ENCODE results near the gene DCANP1.

Gene DCANP1

DNA sequence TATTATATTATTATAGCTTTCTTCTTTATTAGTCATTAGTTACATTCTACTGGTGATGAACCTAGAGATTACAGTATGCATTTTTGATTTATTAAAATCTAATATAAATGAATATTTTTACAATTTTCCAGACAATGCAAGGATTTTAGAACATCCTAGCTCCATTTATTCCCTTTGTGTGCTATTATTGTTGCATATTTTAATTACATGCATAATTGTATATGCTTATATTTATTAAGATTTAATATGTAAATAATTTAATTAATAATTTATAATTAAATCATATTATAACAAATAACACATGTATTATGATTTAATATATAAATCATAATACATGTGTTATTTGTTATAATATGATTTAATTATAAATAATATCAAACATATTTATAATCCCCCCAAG is 24.7 kb downstream of the DCANP1 start:
- no peak overlapping the region for H3K4me3 ChIP-seq (ENCODE audit: low read depth, low read length)
- TF ChIP-seq, protein P1, sequence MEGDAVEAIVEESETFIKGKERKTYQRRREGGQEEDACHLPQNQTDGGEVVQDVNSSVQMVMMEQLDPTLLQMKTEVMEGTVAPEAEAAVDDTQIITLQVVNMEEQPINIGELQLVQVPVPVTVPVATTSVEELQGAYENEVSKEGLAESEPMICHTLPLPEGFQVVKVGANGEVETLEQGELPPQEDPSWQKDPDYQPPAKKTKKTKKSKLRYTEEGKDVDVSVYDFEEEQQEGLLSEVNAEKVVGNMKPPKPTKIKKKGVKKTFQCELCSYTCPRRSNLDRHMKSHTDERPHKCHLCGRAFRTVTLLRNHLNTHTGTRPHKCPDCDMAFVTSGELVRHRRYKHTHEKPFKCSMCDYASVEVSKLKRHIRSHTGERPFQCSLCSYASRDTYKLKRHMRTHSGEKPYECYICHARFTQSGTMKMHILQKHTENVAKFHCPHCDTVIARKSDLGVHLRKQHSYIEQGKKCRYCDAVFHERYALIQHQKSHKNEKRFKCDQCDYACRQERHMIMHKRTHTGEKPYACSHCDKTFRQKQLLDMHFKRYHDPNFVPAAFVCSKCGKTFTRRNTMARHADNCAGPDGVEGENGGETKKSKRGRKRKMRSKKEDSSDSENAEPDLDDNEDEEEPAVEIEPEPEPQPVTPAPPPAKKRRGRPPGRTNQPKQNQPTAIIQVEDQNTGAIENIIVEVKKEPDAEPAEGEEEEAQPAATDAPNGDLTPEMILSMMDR (IDR thresholded peaks at IDR 0.05; ENCODE audit: borderline replicate concordance, insufficient read depth, low read depth, low read length) = no peak

DNA sequence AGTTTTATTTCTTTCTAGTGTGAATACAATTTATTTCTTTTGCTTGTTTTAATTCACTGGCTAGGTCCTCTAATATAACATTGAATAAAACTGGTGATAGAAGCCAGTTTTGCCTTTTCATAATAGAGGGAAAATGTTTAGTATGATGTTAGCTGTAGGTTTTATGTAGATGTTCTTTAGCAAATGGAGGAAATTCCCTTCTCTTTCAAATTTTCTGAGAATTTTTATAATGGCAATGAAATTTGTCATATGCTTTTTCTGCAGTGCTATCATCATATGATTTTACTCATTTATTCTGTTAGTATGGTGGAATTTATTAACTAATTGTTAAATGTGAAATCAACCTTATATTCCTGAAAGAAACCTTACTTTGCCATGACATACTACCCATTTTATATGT is 30.1 kb downstream of the DCANP1 start:
- H3K4me3 ChIP-seq (ENCODE audit: low read depth, low read length) = no peak overlapping the region
- TF ChIP-seq, protein P1 (IDR thresholded peaks at IDR 0.05; ENCODE audit: borderline replicate concordance, insufficient read depth, low read depth, low read length) = no peak

DNA sequence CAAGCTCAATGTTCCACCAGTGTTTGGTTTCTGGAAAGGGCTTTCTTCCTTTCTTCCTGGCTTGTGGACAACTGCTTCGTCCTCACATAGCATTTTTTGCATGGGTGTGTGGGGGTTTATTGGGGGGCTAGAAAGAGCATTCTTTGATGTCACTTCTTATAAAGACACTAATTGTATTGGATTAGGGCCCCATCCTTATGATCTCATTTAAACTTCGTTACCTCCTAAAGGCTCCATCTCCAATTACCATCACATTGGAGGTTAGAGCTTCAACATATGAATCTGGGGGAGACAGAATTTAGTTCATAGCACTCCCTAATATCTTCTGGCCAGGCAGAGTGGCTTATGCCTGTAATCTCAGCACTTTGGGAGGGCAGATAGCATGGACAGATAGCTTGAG is 42.1 kb downstream of the DCANP1 start:
- H3K4me3 ChIP-seq (ENCODE audit: low read depth, low read length) = no peak overlapping the region
- TF ChIP-seq, protein P1 (IDR thresholded peaks at IDR 0.05; ENCODE audit: borderline replicate concordance, insufficient read depth, low read depth, low read length) = no peak

DNA sequence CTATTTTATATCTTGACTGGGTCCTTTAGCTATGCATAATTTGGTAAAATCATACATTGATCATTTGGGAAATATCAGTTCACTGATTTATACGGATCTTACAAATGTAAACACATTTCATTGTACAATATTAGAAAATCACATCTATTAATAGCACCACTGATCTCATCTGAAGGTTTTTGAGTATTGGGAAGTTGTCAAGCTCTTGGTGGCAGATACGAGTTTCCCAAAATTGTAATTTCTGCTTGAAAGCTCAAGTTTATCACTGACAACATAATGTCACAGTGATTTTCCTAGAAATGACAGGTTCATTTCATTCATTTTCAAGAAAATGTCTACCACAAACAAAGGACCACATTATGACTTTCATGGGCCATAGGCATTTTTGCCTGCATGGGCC is 45.1 kb downstream of the DCANP1 start:
- no peak overlapping the region for H3K4me3 ChIP-seq (ENCODE audit: low read depth, low read length)
- TF ChIP-seq, protein P1 (IDR thresholded peaks at IDR 0.05; ENCODE audit: borderline replicate concordance, insufficient read depth, low read depth, low read length) = no peak

DNA sequence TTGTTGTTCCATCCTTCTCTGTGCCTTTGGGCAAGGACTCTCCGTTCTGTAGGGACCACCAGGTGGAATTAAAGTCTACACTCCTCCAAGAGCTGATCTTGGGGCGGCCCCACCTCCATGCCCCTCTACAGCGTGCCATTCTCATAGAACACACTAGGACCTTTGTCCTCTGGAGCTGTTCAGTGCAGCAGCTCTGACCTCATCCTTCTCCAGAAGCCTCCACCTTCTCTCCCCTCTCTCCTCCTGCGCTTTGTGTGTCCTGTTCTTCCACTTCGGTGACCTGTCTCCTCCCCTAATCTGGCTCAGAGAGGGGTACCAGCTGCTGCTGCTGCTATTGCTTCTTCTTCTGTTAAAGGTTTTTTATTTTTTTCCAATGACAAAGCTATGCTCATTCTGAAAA is 46.3 kb downstream of the DCANP1 start:
- no peak overlapping the region for H3K4me3 ChIP-seq (ENCODE audit: low read depth, low read length)
- TF ChIP-seq, protein P1 (IDR thresholded peaks at IDR 0.05; ENCODE audit: borderline replicate concordance, insufficient read depth, low read depth, low read length) = no peak

DNA sequence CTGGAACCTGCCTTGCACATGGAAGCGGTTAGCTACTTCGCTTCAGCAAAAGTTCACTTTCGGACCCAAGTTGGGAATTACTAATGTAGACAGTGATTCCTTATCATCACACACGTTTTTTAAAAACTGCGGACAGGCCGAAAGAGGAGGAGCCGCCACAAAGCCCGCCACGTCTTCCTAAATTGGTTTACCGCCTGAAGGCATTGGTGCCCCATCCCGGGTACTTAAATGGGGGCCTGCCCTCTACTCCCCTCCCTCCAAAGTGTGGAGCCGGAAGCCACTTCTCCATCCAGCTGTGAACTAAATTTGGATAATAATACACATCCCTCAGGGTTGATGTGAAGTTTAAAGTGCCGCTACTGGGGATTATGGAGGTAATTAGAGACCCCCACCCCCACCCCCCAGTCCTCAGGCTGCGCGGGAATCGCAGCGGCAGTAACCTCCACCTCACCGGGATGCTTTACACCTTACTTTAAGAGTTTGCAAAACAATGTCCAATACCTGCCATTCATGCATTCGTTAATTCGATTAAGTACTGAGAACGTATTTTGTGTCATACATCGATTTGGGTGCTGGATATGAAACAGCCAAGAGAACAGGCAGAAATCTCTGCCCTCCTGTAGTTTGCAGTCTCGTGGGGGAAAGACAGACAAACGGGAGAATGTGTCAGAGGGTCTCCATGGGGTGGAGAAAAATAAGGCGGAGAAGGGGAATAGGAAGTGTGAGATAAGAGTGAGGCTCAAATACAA is 47.2 kb downstream of the DCANP1 start:
- TF ChIP-seq, protein P1 (IDR thresholded peaks at IDR 0.05; ENCODE audit: borderline replicate concordance, insufficient read depth, low read depth, low read length) = no peak
- peak overlapping the region; percentile 81 for H3K4me3 ChIP-seq (ENCODE audit: low read depth, low read length)

Measured in GM12875 (cell line).